Activated T-helper 1 cell treated with anti-CD3 and anti-CD28 coated beads, Interleukin-12 subunit alpha, Interleukin-12 subunit beta, Interleukin-2, Interleukin-4 antibody, amounts not matched to agents 30 ng/mL and 10 ng/mL and 1 ng/mL, durations not matched to agents 14 hours and 24 hours and 36 hours (primary cell): ENCODE measurements around the gene NBPF20. TPM values are rescaled to one million over a fixed set of nuclear protein-coding genes. Genes with fewer than 3 reads are reported as not detected.
"Not testable (repeated sequence)": the region's sequence is repeated elsewhere in the genome, so short reads cannot be mapped to it uniquely, and the experiment has no call there.

ENCODE experiments used
- DNase-seq: peaks from one replicate; pipeline ENCODE4 v3.0.0; 2021; ENCODE audit warnings: low spot score
- H3K27ac Mint-ChIP-seq: one replicate; pipeline ENCODE4 v1.8.0; 2021; ENCODE audit warnings: mild to moderate bottlenecking, mixed read lengths
- H3K27me3 Mint-ChIP-seq: one replicate; pipeline ENCODE4 v1.8.0; 2022; ENCODE audit warnings: mild to moderate bottlenecking, moderate library complexity, mixed read lengths; ENCODE audit not compliant: insufficient read depth
- H3K36me3 Mint-ChIP-seq: one replicate; pipeline ENCODE4 v1.8.0; 2021; ENCODE audit warnings: low read depth, mixed read lengths
- H3K4me1 Mint-ChIP-seq: one replicate; pipeline ENCODE4 v1.8.0; 2021; ENCODE audit warnings: low read depth, mixed read lengths
- H3K4me3 Mint-ChIP-seq: one replicate; pipeline ENCODE4 v1.8.0; 2021; ENCODE audit warnings: mild to moderate bottlenecking, moderate library complexity, mixed read lengths
- H3K9me3 Mint-ChIP-seq: one replicate; pipeline ENCODE4 v1.8.0; 2021; ENCODE audit warnings: mixed read lengths
- intact Hi-C: fragments of 100-400 bp; cut with micrococcal nuclease; formaldehyde crosslinking; loops from one replicate; pipeline ENCODE4 v1.15.1; 2024
- total RNA-seq: library from RNA; stranded (reverse); gene quantifications from 2 replicates; pipeline ENCODE4 v1.2.3, GENCODE V29; 2022

The NBPF20 gene
- total RNA-seq, 1 donor from 2014 or later, result 1.2 TPM

DNA sequence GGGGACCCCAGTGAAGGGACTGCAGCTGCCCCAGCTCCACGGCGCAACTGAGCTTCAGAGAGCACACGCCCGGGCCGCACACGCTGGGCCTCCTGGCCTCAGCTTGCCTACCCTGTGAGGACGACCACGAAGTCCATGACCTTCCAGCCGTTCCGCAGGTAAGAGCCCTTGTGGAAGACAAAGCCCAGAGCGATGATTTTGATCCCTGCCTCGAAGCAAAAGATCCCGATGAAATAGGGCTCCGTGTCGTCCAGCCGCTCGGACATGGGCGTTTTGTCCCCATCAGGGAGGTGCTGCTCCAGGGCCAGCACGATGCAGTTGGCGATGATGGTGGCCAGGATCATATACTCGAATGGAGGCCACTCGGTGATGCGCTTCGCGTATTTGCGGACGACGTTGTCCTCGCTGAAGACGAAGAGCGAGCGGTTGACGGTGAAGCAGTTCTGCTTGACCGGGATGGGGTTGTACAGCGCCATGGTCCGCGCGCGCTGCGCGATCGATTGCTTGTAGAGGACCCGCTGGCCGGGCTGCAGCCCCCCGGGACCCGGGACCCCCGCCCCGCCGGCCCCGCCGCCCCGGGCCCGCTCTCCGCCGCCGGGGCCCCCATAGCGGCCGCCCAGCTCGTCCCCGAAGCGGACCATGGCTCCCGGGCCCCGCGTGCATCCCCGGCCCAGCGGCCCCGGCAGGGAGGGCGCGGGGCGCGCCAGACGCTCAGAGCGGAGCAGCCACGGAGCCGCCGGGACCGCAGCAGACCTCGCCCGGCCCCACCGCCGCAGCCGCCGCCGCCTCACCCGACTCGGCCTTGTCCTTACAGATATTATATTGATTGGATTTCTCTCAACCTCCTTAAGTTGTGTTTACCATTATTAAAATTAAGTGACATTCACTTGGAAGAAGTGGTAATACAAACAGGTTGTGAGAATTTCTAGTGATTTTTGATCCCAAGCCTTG lies 28.7 kb upstream of the NBPF20 start:
- H3K4me1 Mint-ChIP-seq, H3K9me3 Mint-ChIP-seq, H3K27ac Mint-ChIP-seq, H3K36me3 Mint-ChIP-seq, DNase-seq, intact Hi-C loops, H3K4me3 Mint-ChIP-seq: not testable (repeated sequence)
- H3K27me3 Mint-ChIP-seq, result peaks cover 19% of the 10 kb centered on the region

DNA sequence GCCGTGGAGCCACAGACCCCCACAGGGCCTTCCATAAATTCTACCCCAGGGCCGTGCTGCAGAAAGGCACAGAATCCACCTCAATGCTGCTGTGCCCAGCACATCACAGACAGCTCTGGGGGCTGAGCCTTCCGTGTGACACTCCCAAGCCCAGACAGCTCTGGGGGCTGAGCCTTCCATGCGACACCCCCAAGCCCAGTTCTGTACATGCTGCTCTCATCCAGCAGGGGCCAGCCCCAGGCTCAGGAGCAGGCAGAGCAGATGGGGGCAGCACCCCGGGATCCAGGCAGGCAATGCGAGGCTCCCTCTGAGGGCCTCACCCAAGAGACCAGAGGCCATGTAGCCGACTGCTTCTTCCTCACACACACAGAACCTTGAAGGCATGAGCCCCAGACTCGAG lies 27.1 kb upstream of the NBPF20 start:
- H3K4me1 Mint-ChIP-seq, H3K27ac Mint-ChIP-seq, DNase-seq, H3K36me3 Mint-ChIP-seq, H3K9me3 Mint-ChIP-seq, intact Hi-C loops, H3K4me3 Mint-ChIP-seq: not testable (repeated sequence)
- H3K27me3 Mint-ChIP-seq, result peaks cover 17% of the 10 kb centered on the region

DNA sequence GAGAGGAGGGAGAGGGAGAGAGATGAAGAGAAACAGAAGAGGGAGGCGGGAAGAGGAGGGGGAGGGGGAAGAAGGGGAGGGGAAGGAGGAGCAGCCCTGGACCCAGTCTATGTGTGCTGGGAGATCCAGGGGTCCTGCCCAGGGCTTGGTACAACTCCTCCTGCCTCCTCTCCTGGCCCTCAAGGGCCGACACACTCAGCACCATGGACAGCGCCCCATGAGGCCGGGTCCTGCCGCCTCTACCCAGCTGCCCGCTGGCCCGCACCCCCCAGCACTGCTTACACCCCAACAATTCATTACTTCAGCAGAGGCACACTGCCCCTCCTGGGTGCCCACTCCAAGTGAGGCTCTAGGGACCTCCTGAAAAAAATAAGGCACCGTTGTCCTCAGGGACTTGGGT lies 26.5 kb upstream of the NBPF20 start:
- intact Hi-C loops, H3K4me3 Mint-ChIP-seq, H3K36me3 Mint-ChIP-seq, H3K27ac Mint-ChIP-seq, H3K9me3 Mint-ChIP-seq, DNase-seq, H3K4me1 Mint-ChIP-seq: not testable (repeated sequence)
- peaks cover 17% of the 10 kb centered on the region for H3K27me3 Mint-ChIP-seq

DNA sequence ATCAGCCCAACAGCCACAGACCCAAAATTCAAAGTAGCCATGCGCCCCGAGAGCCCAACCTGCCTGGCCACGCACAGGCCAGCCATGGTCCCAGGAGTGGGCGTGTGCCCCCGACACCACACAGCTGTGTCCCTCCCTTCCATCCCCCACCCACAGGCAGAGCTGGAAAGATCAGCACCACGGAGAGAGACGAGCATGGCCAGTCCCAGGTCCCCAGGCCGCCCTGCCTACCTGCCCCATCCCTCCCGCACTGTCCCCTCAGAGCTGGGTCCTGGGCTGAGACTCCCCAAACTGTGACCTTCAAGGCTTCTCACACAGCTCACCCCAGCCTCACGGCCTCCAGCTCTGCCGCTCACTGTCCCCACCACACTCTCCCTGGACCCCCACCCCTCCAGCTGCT lies 19.8 kb upstream of the NBPF20 start:
- H3K9me3 Mint-ChIP-seq, H3K27me3 Mint-ChIP-seq, H3K4me3 Mint-ChIP-seq, H3K36me3 Mint-ChIP-seq, intact Hi-C loops, H3K4me1 Mint-ChIP-seq, H3K27ac Mint-ChIP-seq, DNase-seq: not testable (repeated sequence)

DNA sequence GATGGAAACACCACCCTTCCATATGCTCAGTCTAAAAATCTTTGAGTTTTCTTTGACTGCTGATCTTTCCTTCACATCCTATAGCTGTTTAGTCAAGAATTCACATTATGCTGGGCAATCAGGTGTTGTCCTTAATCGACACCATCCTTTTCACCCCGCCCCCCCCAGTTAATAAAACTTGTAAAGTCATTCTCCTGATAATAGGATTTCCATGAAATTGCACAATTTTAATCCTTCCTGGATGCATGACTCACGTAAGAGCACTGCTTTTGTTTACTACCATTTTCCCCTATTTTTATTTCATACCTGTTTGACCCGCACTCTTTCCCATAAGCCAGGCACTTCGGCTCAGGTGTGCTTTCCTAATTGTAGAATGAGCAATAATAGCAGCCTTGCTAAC lies 16.9 kb upstream of the NBPF20 start:
- H3K27me3 Mint-ChIP-seq, intact Hi-C loops, H3K9me3 Mint-ChIP-seq: not testable (repeated sequence)

DNA sequence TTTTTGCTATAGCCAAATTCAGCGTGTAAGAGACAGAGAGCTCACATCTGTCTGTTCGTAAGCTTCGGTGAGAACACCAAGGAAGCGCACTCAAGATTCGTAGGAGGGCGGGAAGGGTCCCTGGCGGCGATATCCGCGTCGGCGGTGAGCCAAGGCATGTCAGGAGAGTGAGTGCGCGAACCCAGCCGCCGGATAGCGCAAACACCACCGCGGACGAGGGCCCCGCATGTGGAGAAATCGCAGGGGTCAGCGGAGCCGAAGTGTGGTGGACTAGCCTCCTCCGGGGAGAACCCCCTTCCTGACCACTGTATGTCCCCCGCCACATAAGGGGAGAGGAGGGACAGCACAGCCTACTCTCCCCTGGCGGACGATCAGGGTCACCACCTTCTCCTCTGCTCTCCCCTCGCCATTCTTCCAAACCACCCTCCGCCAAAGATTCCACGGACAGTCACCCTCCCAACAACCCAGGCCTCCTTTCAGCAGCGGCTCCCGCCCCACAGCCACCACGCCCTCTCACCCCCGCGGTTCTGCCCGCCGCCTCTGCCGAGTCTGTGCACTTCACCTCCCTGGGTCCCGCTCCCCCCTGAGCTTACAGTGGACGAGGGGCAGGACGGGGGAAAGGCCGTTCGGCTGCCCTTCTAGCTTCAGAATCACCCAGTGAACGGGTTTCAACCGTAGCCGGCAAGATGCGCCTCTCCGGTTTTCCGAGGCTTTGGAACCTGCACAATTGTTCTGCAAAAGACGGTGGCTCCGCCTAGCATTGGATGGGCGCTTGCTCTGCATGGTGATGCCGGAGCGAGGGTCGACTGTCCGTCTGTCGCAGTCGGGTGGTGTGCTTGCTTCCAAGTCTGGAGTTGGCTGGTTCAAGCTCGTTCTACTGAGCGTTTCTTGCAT lies 6.2 kb upstream of the NBPF20 start:
- peaks cover 55% of the 10 kb centered on the region for H3K27me3 Mint-ChIP-seq
- H3K4me3 Mint-ChIP-seq, result peak overlapping the region; percentile 66
- intact Hi-C loops, H3K36me3 Mint-ChIP-seq, DNase-seq, H3K27ac Mint-ChIP-seq, H3K4me1 Mint-ChIP-seq: not testable (repeated sequence)
- H3K9me3 Mint-ChIP-seq, result peaks cover 24% of the 10 kb centered on the region

More for the DNA sequence above, 16.9 kb upstream of the NBPF20 start:
- not testable (repeated sequence) for H3K4me3 Mint-ChIP-seq, H3K27ac Mint-ChIP-seq, H3K4me1 Mint-ChIP-seq, H3K36me3 Mint-ChIP-seq, DNase-seq

DNA sequence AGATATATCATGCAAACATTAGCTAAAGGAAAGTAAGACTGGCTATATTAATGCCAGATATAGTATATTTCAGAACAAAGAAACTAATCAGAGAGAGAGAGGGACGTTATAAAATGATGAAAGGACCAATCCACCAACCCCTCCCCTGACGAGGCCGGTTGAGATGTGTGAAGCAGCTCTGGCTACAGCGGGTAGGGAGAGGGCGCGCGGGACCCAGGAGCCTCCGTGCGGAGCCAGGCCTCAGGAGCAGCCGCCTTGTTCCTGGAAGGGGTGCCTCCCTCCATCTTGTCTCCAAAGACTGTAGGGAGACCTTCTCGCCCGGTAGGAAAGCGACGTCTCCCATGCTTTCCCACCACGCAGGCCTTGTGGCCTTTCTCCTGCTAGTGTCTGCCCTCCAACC lies 5.4 kb upstream of the NBPF20 start:
- H3K4me3 Mint-ChIP-seq, intact Hi-C loops, H3K27ac Mint-ChIP-seq, H3K4me1 Mint-ChIP-seq, DNase-seq, H3K36me3 Mint-ChIP-seq: not testable (repeated sequence)
- Mint-ChIP-seq H3K27me3 (peaks cover 54% of the 10 kb centered on the region), H3K9me3 (peaks cover 24% of the 10 kb centered on the region)

DNA sequence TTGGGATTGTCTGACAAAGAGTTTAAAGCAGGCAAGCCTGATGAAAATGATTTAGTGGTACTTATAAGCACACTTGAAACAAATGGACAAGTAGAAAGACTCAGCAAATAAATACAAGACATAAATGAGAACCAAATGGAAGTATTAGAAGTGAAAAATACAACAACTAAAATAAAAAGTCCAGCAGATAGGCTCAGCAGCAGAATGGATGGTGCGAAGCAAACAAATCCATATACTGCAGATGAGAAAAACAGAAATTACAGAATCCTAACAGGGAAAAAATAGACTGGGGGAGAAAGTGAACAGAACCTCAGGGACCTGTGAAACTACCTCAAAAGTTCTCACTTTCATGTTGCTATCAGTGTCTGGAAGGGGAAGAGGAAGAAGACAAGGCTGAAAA lies 3.9 kb upstream of the NBPF20 start:
- H3K4me1 Mint-ChIP-seq, intact Hi-C loops, DNase-seq, H3K36me3 Mint-ChIP-seq, H3K27ac Mint-ChIP-seq, H3K4me3 Mint-ChIP-seq: not testable (repeated sequence)
- H3K9me3 Mint-ChIP-seq, result peaks cover 24% of the 10 kb centered on the region
- peaks cover 60% of the 10 kb centered on the region for H3K27me3 Mint-ChIP-seq

DNA sequence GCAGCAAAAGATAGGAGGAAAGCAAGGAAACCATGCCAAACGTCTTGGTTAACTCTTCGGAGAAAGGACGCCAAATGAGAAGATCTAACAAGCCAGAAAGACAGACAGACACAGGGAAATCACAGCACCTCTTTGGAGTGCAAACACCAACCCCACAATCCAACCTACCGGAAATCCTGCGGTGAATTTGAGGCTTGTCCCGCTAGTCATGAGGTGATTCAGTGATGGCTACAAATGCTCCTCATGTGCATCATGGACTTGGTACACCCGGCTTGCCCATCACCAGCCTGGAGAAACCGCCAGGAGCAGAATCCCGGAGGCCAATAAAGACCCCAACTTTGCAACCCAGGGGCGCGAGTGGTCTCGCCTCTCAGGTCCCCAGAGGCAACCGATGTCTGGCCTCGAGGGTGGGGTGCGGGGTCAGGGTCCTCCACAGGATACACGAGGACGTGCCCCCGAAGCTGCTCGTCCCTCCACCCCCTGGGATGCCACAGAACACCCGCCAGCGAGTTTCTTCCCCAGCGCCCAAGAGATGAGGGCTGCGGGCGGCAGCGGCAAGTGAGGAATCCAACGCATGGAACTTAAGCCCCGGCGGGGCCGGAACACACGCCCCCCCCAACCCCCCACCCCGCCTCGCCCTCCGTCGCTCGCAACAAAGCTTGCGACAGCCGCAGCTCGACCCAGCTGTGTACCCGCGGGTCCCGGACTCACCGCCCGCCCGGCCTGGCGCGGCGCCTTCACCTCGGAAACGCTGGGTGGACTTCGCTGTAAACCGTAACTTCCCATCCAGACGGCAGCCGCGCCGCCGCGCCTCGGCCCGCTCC lies 579 bp downstream of the NBPF20 start:
- H3K36me3 Mint-ChIP-seq, result not testable (repeated sequence)
- peaks cover 34% of the 10 kb centered on the region for H3K27me3 Mint-ChIP-seq
- peak; percentile 43 for DNase-seq

DNA sequence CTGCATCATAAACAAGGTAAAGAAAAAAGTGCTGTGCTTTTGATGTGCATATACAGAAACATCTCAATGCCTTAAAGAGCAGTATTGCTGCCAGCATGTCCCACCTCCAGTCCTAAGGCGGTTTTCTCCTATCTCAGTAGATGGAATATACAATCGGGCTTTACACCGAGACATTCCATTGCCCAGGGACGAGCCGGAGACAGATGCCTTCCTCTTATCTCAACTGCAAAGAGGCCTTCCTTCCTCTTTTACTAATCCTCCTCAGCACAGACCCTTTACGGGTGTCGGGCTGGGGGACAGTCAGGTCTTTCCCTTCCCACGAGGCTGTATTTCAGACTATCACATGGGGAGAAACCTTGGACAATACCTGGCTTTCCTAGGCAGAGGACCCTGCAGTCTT lies 10.3 kb downstream of the NBPF20 start:
- H3K27me3 Mint-ChIP-seq, H3K27ac Mint-ChIP-seq, intact Hi-C loops, DNase-seq, H3K36me3 Mint-ChIP-seq, H3K4me1 Mint-ChIP-seq, H3K9me3 Mint-ChIP-seq, H3K4me3 Mint-ChIP-seq: not testable (repeated sequence)

More for the DNA sequence above, 579 bp downstream of the NBPF20 start:
- Mint-ChIP-seq H3K4me1 (peaks cover 11% of the 10 kb centered on the region), H3K9me3 (peaks cover 17% of the 10 kb centered on the region), H3K27ac (peak overlapping the region; percentile 61), H3K4me3 (peak overlapping the region; percentile 98)
- intact Hi-C loops, result not testable (repeated sequence)

DNA sequence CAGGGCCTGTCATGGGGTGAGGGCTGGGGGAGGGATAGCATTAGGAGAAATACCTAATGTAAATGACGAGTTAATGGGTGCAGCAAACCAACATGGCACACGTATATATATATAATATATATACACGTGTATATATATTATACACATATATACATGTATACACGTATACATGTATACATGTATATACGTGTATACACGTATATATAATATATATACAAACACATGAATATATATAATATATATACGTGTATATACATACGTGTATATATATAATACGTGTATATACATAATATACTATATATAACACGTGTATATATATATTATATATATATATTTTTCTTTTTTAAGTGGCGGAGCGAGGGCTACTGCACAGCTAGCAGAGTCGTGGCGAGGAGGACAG lies 18.1 kb downstream of the NBPF20 start:
- not testable (repeated sequence) for DNase-seq

DNA sequence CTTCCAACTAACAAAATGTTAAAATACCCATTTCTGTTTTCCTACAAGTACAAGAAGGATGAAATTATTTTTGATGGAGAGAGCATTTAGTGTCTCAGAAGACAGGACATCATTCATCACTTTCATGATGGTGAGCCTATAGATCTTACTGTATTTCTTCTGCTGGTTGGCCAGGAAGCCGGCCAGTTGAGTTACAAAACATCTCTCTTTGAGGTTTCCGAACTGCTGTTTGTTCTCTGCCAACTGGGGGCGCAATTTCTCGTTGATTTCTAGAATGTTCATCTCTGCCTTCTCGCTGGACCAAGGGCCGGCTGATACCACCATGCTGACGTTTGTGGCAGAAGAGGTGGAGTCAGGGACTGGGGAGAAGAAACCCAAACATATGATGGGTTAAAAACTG lies 20.5 kb downstream of the NBPF20 start:
- H3K4me3 Mint-ChIP-seq, H3K36me3 Mint-ChIP-seq, H3K27ac Mint-ChIP-seq, intact Hi-C loops, DNase-seq, H3K27me3 Mint-ChIP-seq, H3K9me3 Mint-ChIP-seq, H3K4me1 Mint-ChIP-seq: not testable (repeated sequence)

More for the DNA sequence above, 18.1 kb downstream of the NBPF20 start:
- H3K27me3 Mint-ChIP-seq, H3K36me3 Mint-ChIP-seq, H3K4me3 Mint-ChIP-seq, H3K27ac Mint-ChIP-seq, intact Hi-C loops, H3K4me1 Mint-ChIP-seq, H3K9me3 Mint-ChIP-seq: not testable (repeated sequence)
